Superior temporal gyrus (tissue), 1 donor: ENCODE results near the gene CEP135.

Experiments
- DNase-seq: peaks from one replicate; pipeline ENCODE4 v3.0.0-alpha.2; 2016; ENCODE audit errors: extremely low spot score

CEP135 gene

DNA sequence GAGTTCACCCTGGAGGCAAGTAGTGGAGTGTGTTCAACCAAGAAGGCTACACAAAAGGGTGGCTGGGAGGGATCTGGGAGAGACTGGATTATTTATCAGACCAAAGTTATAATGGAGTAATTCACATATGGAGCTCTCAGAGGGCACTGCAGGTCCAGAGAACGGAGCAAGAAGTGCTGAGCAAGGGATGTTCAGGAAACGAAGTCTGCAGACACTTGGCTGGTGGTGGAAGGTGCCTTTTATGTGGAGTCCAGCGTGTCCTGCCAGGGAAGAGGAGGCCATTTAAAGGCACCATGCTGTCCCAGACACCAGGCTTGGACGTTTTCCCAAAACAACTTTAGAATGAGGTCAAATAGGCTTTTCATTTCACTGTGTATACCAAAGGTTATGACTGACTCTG, 130.1 kb downstream of the CEP135 start:
- no peak for DNase-seq

DNA sequence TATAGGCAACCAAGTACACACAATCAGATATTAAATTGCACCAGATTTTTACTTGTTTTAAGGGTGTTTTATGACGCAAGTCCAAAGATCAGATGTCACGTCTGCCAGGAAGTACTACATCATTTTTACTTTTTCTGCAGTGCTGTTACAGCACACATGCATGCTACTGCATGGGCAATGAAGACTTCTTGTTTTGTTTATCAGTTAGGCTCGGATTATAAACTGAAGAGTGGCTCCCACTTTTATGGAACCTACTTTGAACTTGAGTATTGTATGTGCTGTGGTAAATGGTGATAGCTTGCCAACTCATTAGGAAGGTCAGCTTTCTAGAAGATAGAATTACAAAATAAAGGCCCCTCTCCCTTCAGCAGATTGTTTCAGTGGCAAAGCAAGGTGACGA, 131.6 kb downstream of the CEP135 start:
- no peak for DNase-seq

GRCh38 chr4:56082829-56083228, 134.1 kb downstream of the CEP135 start:
- no peak for DNase-seq
